Measurements from ENCODE around the gene ACCSL. TPM values are rescaled to one million over a fixed set of nuclear protein-coding genes. Genes with fewer than 3 reads are reported as not detected.

ACCSL gene
- total and polyA plus RNA-seq, 2 donors (not counting 1 experiment from before 2014, with no cell fraction given): not detected

DNA sequence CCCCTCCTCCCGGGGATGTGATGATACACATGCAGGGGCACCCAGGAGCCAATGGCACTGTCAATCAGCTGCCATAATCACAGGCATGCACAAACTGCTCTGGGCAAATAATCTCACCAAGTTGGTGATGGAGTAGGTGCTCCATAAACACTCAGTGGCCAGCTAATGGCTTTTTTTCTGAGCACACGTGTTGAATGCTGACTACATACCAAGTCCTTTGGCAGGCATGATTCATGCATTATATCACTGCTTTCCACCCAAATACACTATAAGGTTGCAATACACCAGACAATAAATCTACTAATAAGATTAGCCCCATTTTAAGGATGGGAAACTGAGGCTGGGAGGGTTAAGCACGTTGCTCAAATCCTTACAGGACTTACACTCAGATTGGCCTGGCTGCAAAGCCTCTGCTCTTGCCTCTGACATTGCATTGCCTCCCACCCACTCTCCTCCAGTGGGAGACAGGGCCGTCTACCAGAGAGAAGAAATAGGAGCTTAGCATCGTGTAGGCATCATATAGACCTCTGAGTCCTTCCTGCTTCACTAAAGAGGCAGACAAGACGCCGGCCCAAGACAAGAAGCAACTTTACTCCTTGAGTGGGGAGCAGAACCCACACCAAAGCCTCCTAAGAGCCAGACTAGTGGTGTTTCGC lies 32.7 kb upstream of the ACCSL start:
- intact Hi-C loops (cut with micrococcal nuclease): no loop called here
- Histone ChIP-seq H4K20me1 (ENCODE audit: control insufficient read depth, insufficient read depth, low read length, poor library complexity, severe bottlenecking) (no peaks in the 10 kb centered on the region), H3K27me3 (replicated peaks in 1 of 4; ENCODE audit: control extremely low read depth in 1 of 4, control insufficient read depth in 3 of 4, insufficient read depth in 4 of 4, low read length in 3 of 4) (no peaks in the 10 kb centered on the region), H2AFZ (ENCODE audit: insufficient read depth, low read depth, low read length, poor library complexity, severe bottlenecking) (no peak overlapping the region), H3K27ac (ENCODE audit: low read length in 2 of 2) (no peak overlapping the region), H3K4me1 (ENCODE audit: control insufficient read depth in 2 of 2, insufficient read depth in 2 of 2, low read length in 2 of 2) (no peaks in the 10 kb centered on the region), H3K4me2 (replicated peaks; ENCODE audit: low read depth, low read length, poor library complexity, severe bottlenecking) (no peak overlapping the region), H3K9ac (ENCODE audit: low read length) (no peak overlapping the region), H3K79me2 (ENCODE audit: control insufficient read depth, insufficient read depth, low read length) (no peaks in the 10 kb centered on the region), H3K4me3 (ENCODE audit: control extremely low read depth in 1 of 5, extremely low read depth in 1 of 5, insufficient read depth in 1 of 5, low read depth in 2 of 5, low read length in 4 of 5) (no peak overlapping the region), H3K9me3 (ENCODE audit: control extremely low read depth in 1 of 3, control insufficient read depth in 2 of 3, insufficient read depth in 1 of 3, low read length in 2 of 3) (no peaks in the 10 kb centered on the region), H3K36me3 (replicated peaks in 1 of 2; ENCODE audit: control extremely low read depth in 1 of 2, control insufficient read depth in 1 of 2, extremely low read depth in 1 of 2, insufficient read depth in 2 of 2, low read length in 1 of 2) (no peaks in the 10 kb centered on the region)
- WGBS (ENCODE audit: insufficient coverage): 81% methylated on average over 4 of the region's 8 CpGs
- Mint-ChIP-seq H3K27me3 (peaks cover 12% of the 10 kb centered on the region), H3K4me3 (no peak overlapping the region), H3K4me1 (no peaks in the 10 kb centered on the region), H3K27ac (no peak overlapping the region), H3K9me3 (ENCODE audit: insufficient read depth) (no peaks in the 10 kb centered on the region)
- ATAC-seq (ENCODE audit: low read depth) (no peak), DNase-seq (no peak)
- ChIA-PET POLR2A (no interaction called here), CTCF (no interaction called here)
- TF ChIP-seq EZH2 (IDR thresholded peaks at IDR 0.05; ENCODE audit: borderline replicate concordance, insufficient read depth, low read depth, low read length, poor library complexity, severe bottlenecking): no peak
- TF ChIP-seq, protein P1, sequence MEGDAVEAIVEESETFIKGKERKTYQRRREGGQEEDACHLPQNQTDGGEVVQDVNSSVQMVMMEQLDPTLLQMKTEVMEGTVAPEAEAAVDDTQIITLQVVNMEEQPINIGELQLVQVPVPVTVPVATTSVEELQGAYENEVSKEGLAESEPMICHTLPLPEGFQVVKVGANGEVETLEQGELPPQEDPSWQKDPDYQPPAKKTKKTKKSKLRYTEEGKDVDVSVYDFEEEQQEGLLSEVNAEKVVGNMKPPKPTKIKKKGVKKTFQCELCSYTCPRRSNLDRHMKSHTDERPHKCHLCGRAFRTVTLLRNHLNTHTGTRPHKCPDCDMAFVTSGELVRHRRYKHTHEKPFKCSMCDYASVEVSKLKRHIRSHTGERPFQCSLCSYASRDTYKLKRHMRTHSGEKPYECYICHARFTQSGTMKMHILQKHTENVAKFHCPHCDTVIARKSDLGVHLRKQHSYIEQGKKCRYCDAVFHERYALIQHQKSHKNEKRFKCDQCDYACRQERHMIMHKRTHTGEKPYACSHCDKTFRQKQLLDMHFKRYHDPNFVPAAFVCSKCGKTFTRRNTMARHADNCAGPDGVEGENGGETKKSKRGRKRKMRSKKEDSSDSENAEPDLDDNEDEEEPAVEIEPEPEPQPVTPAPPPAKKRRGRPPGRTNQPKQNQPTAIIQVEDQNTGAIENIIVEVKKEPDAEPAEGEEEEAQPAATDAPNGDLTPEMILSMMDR (IDR thresholded peaks at IDR 0.05): no peak

DNA sequence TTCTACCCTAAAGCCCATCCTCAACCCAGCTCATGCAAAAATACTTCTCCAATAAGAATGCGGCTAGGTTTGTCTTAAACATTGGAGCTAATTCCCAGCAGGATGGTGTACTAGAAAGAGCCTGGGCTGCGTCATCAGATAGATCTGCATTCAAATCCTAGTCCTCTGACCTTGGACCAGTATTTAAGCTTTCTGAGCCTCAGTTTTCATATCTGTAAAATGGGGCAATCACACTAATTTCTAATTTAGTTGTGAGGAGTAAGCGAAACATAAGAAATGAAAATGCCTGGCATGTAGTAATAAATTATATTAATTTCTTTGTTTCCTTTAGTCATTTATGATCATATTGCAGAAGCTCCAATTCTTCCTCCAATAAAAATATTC lies 32.2 kb upstream of the ACCSL start:
- H3K9ac ChIP-seq (ENCODE audit: low read length): no peak overlapping the region
- DNase-seq (no peak), ATAC-seq (ENCODE audit: low read depth) (no peak)
- H3K4me3 ChIP-seq (ENCODE audit: control extremely low read depth in 1 of 5, extremely low read depth in 1 of 5, insufficient read depth in 1 of 5, low read depth in 2 of 5, low read length in 4 of 5): no peak overlapping the region
- no peaks in the 10 kb centered on the region for H3K9me3 ChIP-seq (ENCODE audit: control extremely low read depth in 1 of 3, control insufficient read depth in 2 of 3, insufficient read depth in 1 of 3, low read length in 2 of 3)
- peaks cover 8% of the 10 kb centered on the region for H3K27me3 Mint-ChIP-seq
- no peaks in the 10 kb centered on the region for H3K36me3 ChIP-seq (replicated peaks in 1 of 2; ENCODE audit: control extremely low read depth in 1 of 2, control insufficient read depth in 1 of 2, extremely low read depth in 1 of 2, insufficient read depth in 2 of 2, low read length in 1 of 2)
- TF ChIP-seq EZH2 (IDR thresholded peaks at IDR 0.05; ENCODE audit: borderline replicate concordance, insufficient read depth, low read depth, low read length, poor library complexity, severe bottlenecking): no peak
- H3K4me1 Mint-ChIP-seq: no peaks in the 10 kb centered on the region
- intact Hi-C loops (cut with micrococcal nuclease): no loop called here
- no peaks in the 10 kb centered on the region for H3K27me3 ChIP-seq (replicated peaks in 1 of 4; ENCODE audit: control extremely low read depth in 1 of 4, control insufficient read depth in 3 of 4, insufficient read depth in 4 of 4, low read length in 3 of 4)
- H3K9me3 Mint-ChIP-seq (ENCODE audit: insufficient read depth): no peaks in the 10 kb centered on the region
- no peak overlapping the region for H3K4me3 Mint-ChIP-seq
- no CpG with 5 or more reads among the region's 3 CpGs for WGBS (ENCODE audit: insufficient coverage)
- no peak overlapping the region for H2AFZ ChIP-seq (ENCODE audit: insufficient read depth, low read depth, low read length, poor library complexity, severe bottlenecking)
- ChIA-PET CTCF (no interaction called here), POLR2A (no interaction called here)
- no peaks in the 10 kb centered on the region for H3K79me2 ChIP-seq (ENCODE audit: control insufficient read depth, insufficient read depth, low read length)
- H4K20me1 ChIP-seq (ENCODE audit: control insufficient read depth, insufficient read depth, low read length, poor library complexity, severe bottlenecking): no peaks in the 10 kb centered on the region
- H3K27ac ChIP-seq (ENCODE audit: low read length in 2 of 2): no peak overlapping the region
- H3K27ac Mint-ChIP-seq: no peak overlapping the region
- no peak overlapping the region for H3K4me2 ChIP-seq (replicated peaks; ENCODE audit: low read depth, low read length, poor library complexity, severe bottlenecking)
- no peaks in the 10 kb centered on the region for H3K4me1 ChIP-seq (ENCODE audit: control insufficient read depth in 2 of 2, insufficient read depth in 2 of 2, low read length in 2 of 2)

Measured in B cell (primary cell).